ENCODE measurements around the gene E2F6.

The E2F6 gene

DNA sequence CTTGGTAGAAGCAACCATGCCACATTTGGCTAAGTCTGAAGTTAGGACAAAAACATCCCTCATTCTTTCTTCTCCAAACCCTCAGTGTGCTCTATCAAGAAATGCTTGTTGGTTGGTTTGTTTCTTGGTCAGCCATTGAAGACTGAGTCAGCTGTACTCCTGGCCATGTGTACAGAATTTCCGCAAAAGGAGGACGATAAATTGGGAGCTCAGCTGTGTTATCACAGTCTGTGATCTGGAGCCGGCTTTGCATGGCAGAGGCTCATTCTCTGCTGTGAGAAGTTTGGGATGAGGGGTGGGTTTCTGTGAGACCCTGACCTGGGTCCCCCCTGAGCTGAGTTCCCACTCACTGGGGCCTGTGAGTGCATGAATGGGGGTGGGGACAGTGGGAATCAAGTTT, 26.3 kb upstream of the E2F6 start:
- DNase-seq: no peak

DNA sequence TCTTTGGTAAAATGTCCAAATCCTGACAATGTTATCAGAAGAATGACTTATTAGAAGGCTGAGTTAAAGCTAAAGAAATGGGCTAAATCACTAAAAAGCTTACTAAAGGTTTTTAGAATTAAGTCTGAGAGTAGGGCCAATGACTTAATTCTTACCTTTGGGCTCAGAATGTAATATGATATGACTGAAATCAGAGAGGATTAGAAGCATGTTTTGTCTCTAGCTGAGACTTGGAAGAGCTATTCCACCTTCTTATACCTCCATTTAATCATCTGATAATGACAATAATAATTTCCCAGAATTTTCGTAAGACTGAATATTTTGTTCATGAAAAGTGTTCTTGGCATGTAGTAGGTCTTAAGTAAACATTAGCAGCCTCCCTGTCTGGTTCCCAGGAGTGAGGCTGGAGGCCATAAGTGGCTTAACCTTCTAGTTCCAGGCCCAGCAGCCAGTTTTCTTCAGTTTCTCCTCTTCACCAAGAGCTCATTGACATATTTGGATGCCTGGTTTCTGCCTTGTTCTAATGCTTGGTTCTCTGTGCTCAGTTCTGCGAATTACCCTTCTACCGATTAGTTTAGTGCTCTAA, 25.5 kb upstream of the E2F6 start:
- DNase-seq: no peak

DNA sequence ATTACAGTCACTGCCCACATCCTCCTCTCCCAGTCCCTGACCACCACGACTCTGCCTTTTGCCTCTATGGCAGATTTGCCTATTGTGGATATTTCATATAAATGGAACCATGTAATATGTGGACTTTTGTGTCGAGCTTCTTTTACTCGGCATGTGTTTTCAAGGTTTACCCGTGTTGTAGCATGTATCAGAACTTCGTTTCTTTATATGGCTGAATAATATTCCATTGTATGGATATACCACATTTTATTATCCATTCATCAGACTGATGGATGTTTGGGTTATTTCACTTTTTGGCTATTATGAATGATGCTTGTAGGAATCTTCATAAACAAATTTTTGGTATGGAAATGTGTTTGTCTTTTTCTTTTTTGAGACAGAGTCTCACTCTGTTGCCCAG, 24.2 kb upstream of the E2F6 start:
- no peak for DNase-seq

DNA sequence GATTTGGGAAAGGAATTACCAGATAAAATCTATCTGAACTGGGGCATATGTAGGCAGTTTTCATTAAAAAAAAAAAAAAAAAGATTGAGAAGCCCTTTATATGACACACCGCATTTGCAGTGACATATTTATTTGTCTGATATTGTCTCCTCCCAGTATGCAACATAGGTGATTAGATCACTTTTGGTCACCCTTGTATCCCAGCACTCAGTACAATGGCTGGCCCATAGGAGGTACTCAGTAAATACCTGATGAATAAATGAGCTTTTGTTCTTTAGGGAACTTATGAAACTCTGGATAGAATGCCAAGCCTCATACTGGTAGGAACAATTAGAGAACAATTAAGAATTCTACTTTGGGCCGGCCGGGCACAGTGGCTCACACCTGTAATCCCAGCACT, 22.8 kb upstream of the E2F6 start:
- no peak for DNase-seq

DNA sequence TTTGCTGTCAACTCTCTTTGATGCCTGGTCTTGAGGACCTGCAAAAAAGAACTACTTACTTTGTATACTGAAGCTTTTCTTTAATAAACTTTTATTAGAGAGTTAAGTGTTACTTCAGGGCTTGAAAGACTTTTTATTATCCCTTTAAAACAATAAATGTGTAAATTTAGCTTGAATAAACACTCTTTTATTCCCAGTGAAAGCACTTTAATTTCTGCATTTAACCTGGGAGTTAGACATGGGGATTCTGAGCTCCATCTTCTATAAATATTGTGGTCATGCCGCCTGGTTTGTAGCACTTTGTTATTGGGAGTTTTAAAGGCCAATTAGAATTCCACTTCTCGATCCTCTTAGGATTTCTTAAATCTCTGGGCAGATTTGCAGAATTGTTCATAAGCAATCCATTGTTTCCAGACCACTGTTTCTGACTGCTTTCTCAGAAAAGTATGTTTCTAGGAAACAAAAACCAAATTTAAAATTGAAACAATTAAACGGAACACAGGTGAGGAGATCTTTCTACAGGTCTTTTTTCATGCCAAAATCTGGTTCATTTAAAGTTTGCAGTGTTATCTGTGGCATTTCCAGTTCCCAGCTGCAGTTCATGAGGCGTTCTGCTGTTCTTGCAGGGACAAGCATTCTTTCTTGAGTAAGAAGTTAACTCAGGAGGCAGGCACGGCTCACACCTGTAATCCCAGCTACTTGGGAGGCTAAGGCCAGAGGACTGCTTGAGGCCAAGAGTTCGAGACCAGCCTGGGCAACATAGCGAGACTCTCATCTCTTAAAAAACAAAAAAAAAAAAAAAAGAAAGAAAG, 18.1 kb upstream of the E2F6 start:
- DNase-seq: no peak

DNA sequence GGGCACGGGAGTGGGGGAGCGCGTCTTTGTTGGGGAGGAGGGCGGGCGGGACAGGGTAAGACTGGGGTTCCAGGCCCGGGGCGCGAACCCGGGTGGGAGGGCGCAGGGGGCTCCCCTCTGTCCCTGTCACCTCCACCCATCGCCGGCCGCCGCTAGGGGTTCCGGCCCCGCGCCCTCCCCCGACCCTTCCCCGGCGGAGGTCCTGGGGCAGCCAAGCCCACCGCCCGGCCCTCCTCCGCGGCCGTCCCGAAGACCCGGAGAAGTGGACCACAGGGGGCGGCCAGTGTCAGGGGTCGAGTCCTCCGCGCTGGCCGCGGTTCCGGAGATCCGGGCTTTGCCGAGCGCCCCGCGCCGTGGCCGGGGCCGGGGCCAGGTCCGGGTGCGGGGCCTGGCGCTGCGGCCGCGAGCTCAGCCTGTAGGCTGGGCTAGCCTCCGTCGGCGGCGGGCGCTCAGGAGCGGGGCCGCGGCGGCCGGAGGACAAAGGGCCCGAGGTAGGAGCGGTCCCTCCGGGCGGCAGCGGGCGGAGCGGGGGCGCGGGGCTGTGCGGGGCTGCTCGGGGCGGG, 16.6 kb upstream of the E2F6 start:
- DNase-seq: no peak

DNA sequence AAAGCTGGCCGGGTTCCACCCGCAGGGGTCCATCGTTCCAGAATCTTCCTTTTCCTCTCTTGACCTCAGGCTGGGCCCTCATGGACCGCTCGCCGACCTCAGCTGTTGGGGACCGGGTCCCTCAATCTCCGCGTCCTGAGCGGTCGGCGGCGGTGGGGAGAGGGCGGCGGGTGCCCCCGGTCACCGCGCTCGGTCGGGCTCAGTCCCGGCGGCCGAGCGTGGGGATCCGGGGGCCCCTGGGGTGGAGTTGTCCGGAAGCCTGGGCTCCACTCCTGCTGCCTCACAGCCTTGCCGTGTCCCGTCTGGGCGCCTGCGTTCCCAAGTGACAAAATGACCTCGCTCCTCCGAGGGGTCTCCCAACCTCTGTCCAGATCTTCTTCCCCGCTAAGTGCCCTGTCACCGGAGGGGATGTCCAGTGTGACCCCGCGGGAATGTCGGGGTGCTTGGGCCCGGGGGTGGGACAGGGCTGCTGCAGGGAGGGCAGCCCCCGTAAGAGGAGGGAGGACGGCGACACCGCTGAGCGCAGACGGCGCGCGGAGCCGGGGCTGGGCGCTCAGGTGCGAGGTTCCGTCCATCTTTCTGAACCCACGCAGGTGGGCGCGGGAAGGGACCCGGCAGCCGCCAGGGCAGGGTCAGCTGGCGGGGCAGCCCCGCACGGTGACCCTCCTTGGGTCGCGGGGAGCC, 16.0 kb upstream of the E2F6 start:
- no peak for DNase-seq

DNA sequence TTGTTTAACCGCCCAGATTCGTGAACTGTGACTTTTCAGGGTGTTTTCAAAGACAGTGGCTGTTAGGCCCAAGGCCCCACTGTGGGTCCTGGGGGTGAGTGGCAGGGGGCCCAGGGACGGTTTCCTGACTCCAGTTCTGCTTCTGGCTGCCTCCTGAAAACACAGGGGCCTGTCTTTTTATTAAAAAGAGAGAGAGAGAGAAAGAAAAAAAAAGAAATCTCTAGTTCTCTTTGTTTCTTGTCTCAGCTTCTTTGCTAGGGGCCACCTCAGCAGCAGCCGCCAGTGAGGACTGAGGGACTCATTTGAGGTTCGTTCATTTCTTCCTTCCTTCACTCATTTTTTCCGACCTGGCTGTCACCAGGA, 15.4 kb upstream of the E2F6 start:
- no peak for DNase-seq

DNA sequence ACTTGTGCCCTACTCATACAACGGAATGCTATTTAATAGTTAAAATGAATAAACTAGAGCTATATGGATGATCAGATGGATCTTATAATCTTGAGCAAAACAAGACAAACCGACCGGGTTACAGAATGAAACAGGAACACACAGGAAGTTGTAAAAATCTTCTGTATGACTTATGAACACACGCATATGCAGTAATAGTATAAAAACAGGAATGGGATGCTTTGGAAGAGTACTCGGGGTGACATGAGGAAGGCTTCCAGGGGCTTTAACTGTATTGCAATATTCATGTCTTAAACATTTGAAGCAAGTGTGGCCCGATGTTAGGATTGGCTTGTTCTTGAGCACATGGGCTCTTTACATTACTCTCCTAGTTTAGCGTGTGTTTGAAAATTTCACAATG, 14.9 kb upstream of the E2F6 start:
- DNase-seq: no peak

DNA sequence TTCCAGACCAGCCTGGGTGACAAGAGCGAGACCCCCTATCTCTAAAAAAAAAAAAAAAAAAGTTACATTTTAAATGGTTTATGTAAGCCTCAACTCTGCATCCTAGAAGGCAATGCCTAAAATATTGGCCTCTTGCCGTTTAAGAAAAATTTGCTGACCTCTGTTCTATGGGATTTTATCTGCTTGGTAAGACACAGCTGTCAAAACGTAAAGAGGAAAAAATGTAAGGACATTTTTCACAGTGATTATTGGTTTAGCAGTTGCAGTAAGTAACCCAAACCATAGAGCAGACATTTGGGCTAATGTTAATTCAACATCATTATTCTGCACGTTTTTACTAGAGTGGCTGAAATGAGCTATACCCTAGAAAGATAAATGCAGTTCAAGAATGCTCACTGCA, 14.4 kb upstream of the E2F6 start:
- no peak for DNase-seq

DNA sequence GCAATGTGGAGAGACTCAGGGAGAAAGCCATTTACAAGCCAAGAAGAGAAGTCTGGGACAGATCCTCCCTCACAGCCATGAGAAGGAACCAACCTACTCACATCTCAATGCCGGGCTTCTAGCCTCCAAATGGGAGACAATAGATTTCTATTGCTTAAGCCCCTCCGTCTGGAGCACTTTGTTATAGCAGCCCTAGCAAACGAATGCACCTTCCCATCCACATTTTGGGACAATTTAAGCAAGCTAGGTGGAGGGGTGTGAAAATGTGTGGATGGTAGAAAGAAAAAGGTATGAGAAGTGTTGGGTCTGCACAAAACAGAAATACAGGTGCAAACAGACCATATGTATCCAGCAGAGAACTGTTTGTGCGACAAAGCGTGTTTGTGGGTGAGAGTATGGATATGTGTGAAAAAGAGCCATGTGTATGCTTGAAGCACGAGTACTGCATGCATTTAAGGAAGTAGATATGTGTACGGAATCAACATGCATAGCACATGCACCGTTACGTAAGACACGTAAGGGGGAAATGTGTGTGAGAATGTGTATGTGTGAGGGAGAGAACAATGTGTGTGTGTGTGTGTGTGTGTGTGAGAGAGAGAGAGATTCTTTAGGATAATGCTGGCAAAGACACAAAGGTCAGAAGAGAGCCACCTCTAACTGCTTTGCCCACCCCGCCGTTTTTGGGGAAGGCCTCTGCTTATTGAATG, 13.1 kb upstream of the E2F6 start:
- DNase-seq: no peak

DNA sequence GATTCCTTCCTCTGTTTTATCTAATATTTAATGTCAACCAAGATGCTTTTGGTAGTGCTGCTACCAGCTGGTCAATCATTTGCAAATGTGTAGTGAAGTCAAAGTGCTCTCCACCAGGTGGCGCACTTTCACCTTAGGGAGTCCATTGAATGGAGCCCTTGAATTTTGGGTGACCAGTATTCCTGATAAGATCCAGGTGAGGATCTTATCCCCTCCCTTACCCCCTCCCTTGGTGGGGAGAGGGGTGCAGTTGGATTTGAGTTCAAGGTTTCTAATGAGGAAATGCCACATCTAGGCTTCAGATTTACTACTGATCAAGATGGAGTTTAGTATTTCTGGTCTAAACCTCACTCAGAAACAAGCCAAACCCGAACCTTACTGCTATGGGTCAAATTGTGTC, 12.0 kb upstream of the E2F6 start:
- peak; percentile 39 to 72 (median 68) for DNase-seq

DNA sequence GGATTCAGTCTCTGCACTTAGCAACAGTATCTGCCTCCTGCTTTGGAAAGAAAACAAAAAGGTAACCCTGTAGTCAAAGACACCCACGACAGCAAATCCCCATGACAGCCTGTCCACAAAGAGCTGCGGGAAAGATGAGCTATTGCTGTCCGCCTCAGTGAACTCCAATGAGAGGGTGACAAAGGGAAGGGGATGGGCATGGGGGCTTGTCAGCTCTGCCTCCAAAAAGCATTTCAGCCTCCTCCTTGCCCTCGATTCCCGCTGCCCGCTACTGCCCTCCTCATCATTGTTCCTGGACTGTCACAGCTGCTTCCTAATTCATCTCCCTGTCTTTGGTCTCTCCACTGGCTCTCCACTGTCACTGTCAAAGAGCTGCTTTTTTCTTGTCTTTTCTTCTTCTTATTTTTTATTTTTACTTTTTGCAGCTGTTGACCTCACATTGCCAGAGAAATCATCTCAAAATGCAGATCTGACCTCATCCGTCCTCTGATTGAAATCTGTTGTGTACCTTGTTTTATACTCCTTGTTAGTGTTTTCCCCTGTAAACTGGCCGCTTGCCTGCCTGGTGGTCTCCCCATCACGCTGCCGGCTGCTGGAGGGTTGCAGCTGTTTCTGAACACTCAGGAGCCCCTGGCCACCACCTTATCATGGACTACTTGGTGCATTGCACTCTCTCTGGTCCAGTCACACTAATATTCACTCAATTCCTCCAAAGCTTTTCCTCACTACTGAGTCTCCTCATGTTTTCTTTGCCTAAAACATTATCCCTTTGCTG, 7.9 kb upstream of the E2F6 start:
- no peak for DNase-seq

DNA sequence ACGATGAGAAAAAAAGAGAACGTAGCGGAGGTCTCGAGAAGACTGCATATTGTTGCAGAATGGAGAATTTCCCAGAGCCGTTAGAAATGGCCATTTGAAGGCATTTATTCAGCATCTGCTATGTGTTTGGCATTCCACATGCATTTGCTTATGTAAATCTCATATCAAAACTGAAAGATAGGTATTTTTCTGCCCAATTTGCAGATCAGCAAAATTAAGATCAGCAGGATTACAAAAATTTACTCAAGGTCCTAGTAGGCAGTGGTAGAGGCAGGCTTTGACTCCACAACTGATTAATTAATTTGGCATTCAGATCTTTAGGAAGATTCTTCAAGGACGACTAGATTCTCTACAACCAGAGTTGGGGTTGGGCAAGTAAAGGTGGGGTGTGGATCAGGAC, 1.8 kb upstream of the E2F6 start:
- no peak for DNase-seq

DNA sequence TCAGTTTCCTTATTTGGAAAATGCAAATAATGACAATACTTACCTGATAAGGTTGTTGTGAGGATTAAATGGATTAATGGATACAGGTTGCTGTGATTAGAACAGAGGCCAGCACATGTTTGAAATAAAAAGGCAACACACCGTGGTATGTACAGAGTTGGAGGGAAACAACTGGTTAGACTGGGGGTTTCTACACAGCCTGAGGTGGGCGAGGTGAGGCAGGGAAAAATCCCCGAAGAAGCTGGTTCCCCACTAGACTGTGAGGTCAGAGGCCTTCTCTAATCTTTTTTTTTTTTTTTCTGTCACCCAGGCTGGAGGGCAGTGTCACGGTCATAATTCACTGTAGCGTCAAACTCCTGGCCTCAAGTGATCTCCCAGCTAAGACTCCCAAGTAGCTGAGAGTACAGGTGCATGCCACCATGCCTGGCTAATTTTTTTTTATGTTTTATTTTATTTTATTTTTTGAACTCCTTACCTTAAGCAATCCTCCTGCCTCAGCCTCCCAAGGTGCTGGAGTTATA, 1.2 kb upstream of the E2F6 start:
- no peak for DNase-seq

DNA sequence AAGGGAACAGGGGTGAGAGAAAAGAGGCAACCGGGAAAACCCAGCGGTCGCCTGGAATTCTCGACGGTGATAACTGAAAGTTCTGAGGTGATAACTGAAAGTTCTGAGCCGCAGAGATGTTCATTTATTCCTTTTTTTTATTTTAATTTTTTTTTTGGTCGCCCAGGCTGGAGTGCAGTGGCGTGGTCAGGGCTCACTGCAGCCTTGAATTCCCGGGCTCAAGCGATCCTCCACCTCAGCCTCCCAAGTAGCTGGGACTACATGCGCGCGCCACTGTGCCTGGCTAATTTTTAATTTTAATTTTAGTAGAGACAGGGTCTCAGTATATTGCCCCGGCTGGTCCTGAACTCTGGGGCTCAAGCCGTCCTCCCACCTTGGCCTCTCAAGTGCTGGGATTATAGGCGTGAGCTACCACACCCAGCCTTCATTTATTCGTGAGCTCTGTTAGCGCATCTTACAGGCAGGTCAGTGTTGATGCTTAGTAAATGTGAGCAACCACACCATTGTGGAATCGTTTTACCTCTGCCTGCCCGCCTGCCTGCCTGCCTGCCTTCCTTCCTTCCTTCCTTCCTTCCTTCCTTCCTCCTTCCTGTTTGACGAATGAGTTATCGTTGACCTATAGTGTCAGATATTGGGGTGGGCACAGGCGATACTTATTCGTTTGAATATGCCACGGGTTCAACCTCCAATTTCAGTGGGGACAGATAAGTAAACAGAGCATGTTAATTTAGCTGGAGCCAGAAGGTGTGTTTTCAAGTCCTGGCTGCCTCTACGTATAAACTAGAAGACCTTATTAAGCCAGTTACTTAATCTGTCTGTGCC, 557 bp upstream of the E2F6 start:
- peak in 1 of 6 experiments; percentile 45 for DNase-seq

DNA sequence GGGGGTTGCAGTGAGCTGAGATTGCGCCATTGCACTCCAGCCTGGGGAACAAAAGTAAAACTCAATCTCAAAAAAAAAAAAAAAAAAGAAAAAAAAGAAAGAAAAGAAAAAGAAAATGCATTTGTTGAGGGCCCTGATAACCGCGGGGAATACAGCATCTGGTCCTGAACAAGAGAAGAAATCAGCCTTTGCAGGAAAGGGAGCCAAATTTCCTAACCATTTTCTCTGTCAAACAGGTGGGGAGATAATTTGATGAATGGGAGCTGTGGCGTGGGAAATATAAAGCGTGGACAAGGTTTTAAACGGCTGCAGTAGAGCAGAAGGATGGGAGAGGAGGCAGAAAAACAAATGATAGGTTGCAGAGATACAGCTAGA, 864 bp downstream of the E2F6 start:
- peak in 1 of 6 experiments; percentile 22 for DNase-seq

DNA sequence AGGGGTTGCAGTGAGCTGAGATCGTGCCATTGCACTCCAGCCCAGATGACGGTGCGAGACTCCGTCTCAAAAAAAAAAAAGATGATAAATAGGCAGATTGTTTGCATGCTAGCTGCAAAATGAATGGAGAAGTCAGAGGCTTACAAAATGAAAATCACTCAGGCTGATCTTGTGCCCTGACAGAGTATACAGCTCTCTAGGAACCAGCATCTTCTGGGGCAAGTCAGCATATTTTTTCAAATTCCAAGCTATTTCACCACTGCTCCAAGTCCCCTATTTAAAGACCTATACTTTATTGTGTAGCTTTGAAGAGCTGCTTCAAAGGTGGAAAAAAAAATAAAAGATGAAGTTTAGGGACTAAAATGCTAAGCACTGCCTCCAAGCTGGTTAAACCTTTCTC, 6.1 kb downstream of the E2F6 start:
- DNase-seq: no peak

DNA sequence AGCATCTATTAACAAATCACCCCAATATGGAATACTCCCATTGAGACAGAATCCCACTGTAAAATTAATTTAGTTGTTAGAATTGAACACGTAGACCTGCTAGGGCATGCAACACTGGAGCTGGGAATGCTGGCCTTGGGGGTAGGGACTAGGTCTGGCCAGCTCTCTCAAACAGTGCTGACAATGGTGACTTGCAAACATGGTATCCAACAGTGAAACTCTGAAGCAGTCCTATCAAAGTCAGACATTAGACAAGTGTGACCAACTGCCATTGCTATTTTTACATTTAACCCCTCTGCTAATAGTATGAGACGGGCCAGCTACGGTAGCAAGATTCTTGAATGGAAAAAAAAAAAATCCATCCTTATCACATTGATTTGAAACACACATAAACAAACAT, 7.2 kb downstream of the E2F6 start:
- no peak for DNase-seq

DNA sequence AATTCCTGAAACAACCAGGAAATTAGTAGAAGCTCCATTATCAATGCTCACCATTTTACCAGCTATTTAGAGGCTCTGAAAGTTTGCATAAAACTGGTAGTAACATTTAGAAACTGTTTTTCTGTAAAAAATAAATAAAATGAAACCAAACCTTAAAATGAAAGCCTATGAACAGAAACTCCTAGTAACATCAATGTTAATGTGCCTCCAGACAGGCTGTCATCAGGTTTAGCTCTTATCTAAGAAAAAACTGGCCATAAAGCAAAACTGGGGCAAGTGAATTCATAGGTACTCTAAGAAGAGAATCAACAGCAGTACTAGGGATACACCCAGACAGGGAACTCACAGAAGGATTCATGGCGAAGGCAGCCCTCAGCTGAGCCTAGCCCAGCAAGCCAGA, 8.0 kb downstream of the E2F6 start:
- DNase-seq: no peak

DNA sequence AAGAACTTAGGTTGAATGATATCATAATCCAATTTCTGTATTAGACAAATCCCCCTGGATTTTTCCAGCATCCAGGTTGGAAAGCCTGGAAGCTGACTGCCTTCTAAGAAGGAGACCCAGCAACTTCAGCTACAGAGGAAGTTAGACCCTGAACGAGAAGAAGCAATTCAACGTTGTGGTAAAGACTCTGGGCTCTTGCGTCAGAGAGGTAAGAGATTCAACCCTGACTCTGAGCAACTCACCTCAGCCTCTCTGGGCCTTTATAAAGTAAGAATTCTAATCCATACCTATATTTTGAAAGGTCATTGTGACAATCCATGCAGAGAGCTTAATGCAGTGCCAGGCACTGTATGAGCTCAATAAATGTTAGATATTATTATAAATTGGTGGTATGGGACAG, 9.7 kb downstream of the E2F6 start:
- DNase-seq: no peak

DNA sequence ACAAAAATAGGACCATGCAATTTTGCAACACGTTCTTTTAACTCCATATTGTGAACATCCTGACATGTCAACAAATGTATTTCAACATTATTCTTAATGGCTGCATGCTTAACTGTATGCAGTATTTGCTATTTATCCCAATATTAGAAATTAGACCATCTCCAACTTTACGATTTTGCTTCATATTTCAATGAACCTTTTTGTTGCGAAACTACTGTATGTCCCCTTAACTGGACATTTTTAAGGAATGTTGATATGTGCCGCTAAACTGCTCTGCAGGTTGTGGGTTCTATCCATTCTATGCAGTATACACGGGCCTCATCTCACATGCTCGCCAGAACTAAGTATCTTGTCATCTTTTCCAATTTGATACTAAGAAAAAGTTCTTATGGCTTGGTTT, 11.1 kb downstream of the E2F6 start:
- no peak for DNase-seq

All from stimulated activated naive CD4-positive, alpha-beta T cell (primary cell).